Measurements from ENCODE around the gene GPR162.

Gene GPR162

GRCh38 chr12:6782119-6782518 lies 39.5 kb upstream of the GPR162 start:
- TF ChIP-seq GATA2 (IDR thresholded peaks at IDR 0.05; ENCODE audit: low read depth, low read length) (no peak), GATA3 (IDR thresholded peaks at IDR 0.05; ENCODE audit: low read depth, low read length) (no peak)

GRCh38 chr12:6782850-6783566 lies 38.6 kb upstream of the GPR162 start:
- TF ChIP-seq GATA2 (IDR thresholded peaks at IDR 0.05; ENCODE audit: low read depth, low read length), result no peak
- TF ChIP-seq GATA3 (IDR thresholded peaks at IDR 0.05; ENCODE audit: low read depth, low read length), result no peak

GRCh38 chr12:6783828-6784227 lies 37.8 kb upstream of the GPR162 start:
- TF ChIP-seq GATA2 (IDR thresholded peaks at IDR 0.05; ENCODE audit: low read depth, low read length) (no peak), GATA3 (IDR thresholded peaks at IDR 0.05; ENCODE audit: low read depth, low read length) (no peak)

GRCh38 chr12:6784296-6784695 lies 37.3 kb upstream of the GPR162 start:
- TF ChIP-seq GATA2 (IDR thresholded peaks at IDR 0.05; ENCODE audit: low read depth, low read length), result no peak
- TF ChIP-seq GATA3 (IDR thresholded peaks at IDR 0.05; ENCODE audit: low read depth, low read length), result no peak

GRCh38 chr12:6784761-6785160 lies 36.9 kb upstream of the GPR162 start:
- no peak for TF ChIP-seq GATA3 (IDR thresholded peaks at IDR 0.05; ENCODE audit: low read depth, low read length)
- TF ChIP-seq GATA2 (IDR thresholded peaks at IDR 0.05; ENCODE audit: low read depth, low read length), result no peak

- TF ChIP-seq GATA3 (IDR thresholded peaks at IDR 0.05; ENCODE audit: low read depth, low read length), result no peak
- peak; percentile 5; the same call in 1 of the 2 replicates for TF ChIP-seq GATA2 (IDR thresholded peaks at IDR 0.05; ENCODE audit: low read depth, low read length)
Observed at GRCh38 chr12:6786416-6787094, 35.1 kb upstream of the GPR162 start.

GRCh38 chr12:6787309-6787708 lies 34.3 kb upstream of the GPR162 start:
- no peak for TF ChIP-seq GATA2 (IDR thresholded peaks at IDR 0.05; ENCODE audit: low read depth, low read length)
- no peak for TF ChIP-seq GATA3 (IDR thresholded peaks at IDR 0.05; ENCODE audit: low read depth, low read length)

- TF ChIP-seq GATA3 (IDR thresholded peaks at IDR 0.05; ENCODE audit: low read depth, low read length) (no peak), GATA2 (IDR thresholded peaks at IDR 0.05; ENCODE audit: low read depth, low read length) (no peak)
Observed at GRCh38 chr12:6788972-6789924, 32.4 kb upstream of the GPR162 start, which contains the start of gene CD4. TSS of gene CD4 (plus strand) at chr12:6789528. CDS start at chr12:6800139, 10,611 bp downstream.

GRCh38 chr12:6790496-6791150 lies 31.0 kb upstream of the GPR162 start:
- no peak for TF ChIP-seq GATA3 (IDR thresholded peaks at IDR 0.05; ENCODE audit: low read depth, low read length)
- TF ChIP-seq GATA2 (IDR thresholded peaks at IDR 0.05; ENCODE audit: low read depth, low read length), result no peak

- TF ChIP-seq GATA2 (IDR thresholded peaks at IDR 0.05; ENCODE audit: low read depth, low read length), result no peak
Observed at GRCh38 chr12:6791931-6792520, 29.6 kb upstream of the GPR162 start.

- TF ChIP-seq GATA3 (IDR thresholded peaks at IDR 0.05; ENCODE audit: low read depth, low read length) (no peak), GATA2 (IDR thresholded peaks at IDR 0.05; ENCODE audit: low read depth, low read length) (no peak)
Observed at GRCh38 chr12:6792522-6793201, 29.0 kb upstream of the GPR162 start.

GRCh38 chr12:6795088-6795487 lies 26.5 kb upstream of the GPR162 start:
- no peak for TF ChIP-seq GATA3 (IDR thresholded peaks at IDR 0.05; ENCODE audit: low read depth, low read length)
- TF ChIP-seq GATA2 (IDR thresholded peaks at IDR 0.05; ENCODE audit: low read depth, low read length), result no peak

- TF ChIP-seq GATA2 (IDR thresholded peaks at IDR 0.05; ENCODE audit: low read depth, low read length) (no peak), GATA3 (IDR thresholded peaks at IDR 0.05; ENCODE audit: low read depth, low read length) (no peak)
Observed at GRCh38 chr12:6796576-6796975, 25.0 kb upstream of the GPR162 start.

All from SH-SY5Y (cell line).